ENCODE data around the gene FERMT3.

Gene FERMT3

DNA sequence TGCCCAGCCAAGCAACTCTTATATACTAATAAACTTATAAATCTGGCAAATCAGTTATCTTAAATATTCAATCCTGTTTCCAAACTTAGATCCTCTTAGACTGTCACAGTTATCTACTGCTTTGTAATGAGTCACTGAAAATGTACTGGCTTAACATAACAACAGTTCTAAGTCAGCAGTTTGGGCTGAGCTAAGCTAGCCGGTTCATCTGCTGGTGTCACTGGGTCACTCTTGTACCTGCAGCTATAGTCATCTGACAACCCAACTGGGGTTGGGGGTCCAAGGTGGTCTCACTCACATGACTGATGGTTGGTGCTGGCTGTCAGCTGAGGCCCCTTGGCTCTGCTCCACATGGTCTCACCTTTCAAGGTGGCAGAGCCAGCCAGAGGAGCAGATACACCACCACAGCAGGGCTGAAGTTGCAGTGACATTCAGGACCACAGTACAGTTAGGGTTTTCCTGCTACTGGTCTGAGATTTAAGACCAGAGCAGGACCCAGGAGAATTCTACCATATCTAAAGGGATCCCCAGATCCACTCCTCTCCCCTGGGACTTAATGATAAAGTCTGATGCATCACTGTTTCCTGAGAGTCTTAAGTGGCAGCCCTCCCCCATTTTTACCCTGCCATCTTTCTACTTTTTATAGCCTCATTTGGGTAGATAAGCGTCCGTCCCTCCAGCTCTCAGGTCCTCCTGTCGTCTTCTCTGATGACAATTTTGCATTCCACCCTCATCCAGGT, 32.7 kb upstream of the FERMT3 start:
- 90 to 92% methylated on average over 4 of the region's 4 CpGs for WGBS, 2 experiments
- Histone ChIP-seq H3K27ac (ENCODE audit: insufficient read depth, low read depth, low read length, poor library complexity, severe bottlenecking) (no peak overlapping the region), H3K36me3 (ENCODE audit: control insufficient read depth, insufficient read depth, low read length) (no peaks in the 10 kb centered on the region), H3K27me3 (ENCODE audit: control insufficient read depth, insufficient read depth, low read length, poor library complexity, severe bottlenecking) (no peaks in the 10 kb centered on the region), H3K4me3 (ENCODE audit: insufficient read depth, low read depth, low read length) (no peak overlapping the region), H3K4me1 (ENCODE audit: control insufficient read depth, insufficient read depth, low read length) (no peaks in the 10 kb centered on the region), H3K9me3 (ENCODE audit: control insufficient read depth, low read length) (no peaks in the 10 kb centered on the region)

DNA sequence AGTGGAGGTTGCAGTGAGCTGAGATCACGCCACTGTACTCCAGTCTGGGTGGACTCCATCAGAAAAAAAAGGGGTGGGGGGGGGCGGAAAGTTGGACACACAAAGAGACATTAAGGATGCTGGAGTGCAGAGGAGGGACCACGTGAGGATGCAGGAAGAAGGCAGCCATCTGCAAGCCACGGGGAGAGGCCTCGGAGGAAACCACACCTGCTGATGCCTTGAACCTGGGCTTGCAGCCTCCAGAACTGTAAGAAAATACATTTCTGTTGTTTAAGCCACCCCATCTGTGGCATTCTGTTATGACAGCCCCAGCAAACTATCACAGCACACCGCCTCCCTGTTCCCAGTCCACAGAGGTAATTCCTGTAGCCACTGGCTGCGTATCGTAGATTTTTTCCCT, 29.8 kb upstream of the FERMT3 start:
- no peak overlapping the region for H3K27ac ChIP-seq (ENCODE audit: insufficient read depth, low read depth, low read length, poor library complexity, severe bottlenecking)
- H3K4me3 ChIP-seq (ENCODE audit: insufficient read depth, low read depth, low read length) = no peak overlapping the region
- H3K4me1 ChIP-seq (ENCODE audit: control insufficient read depth, insufficient read depth, low read length) = peaks cover under 1% of the 10 kb centered on the region
- H3K9me3 ChIP-seq (ENCODE audit: control insufficient read depth, low read length) = no peaks in the 10 kb centered on the region
- WGBS, 2 experiments = 93 to 94% methylated on average over 7 to 8 of the region's 8 CpGs
- no peaks in the 10 kb centered on the region for H3K36me3 ChIP-seq (ENCODE audit: control insufficient read depth, insufficient read depth, low read length)
- no peaks in the 10 kb centered on the region for H3K27me3 ChIP-seq (ENCODE audit: control insufficient read depth, insufficient read depth, low read length, poor library complexity, severe bottlenecking)

DNA sequence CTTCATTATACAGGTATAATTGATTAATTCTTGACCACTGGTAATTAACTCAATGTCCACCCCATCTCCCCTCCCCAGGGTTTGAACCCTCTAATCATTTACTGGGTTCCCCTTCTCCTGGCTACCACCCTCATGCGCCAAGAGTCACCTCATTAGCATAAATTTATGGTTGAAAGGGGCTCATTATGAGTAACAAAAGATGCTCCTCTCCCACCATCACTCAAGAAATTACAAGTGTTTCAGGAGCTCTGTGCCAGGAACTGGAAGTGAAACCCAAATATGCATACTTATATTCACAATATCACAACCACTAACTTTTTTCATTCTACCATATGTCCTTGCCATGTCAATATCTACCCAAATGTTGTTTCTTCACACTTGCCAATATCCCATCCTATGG, 28.3 kb upstream of the FERMT3 start:
- Histone ChIP-seq H3K27ac (ENCODE audit: insufficient read depth, low read depth, low read length, poor library complexity, severe bottlenecking) (no peak overlapping the region), H3K27me3 (ENCODE audit: control insufficient read depth, insufficient read depth, low read length, poor library complexity, severe bottlenecking) (no peaks in the 10 kb centered on the region), H3K36me3 (ENCODE audit: control insufficient read depth, insufficient read depth, low read length) (no peaks in the 10 kb centered on the region), H3K4me3 (ENCODE audit: insufficient read depth, low read depth, low read length) (no peak overlapping the region), H3K9me3 (ENCODE audit: control insufficient read depth, low read length) (no peaks in the 10 kb centered on the region), H3K4me1 (ENCODE audit: control insufficient read depth, insufficient read depth, low read length) (peaks cover 4% of the 10 kb centered on the region)
- WGBS, 2 experiments = 100% methylated on average over 1 of the region's 1 CpG

DNA sequence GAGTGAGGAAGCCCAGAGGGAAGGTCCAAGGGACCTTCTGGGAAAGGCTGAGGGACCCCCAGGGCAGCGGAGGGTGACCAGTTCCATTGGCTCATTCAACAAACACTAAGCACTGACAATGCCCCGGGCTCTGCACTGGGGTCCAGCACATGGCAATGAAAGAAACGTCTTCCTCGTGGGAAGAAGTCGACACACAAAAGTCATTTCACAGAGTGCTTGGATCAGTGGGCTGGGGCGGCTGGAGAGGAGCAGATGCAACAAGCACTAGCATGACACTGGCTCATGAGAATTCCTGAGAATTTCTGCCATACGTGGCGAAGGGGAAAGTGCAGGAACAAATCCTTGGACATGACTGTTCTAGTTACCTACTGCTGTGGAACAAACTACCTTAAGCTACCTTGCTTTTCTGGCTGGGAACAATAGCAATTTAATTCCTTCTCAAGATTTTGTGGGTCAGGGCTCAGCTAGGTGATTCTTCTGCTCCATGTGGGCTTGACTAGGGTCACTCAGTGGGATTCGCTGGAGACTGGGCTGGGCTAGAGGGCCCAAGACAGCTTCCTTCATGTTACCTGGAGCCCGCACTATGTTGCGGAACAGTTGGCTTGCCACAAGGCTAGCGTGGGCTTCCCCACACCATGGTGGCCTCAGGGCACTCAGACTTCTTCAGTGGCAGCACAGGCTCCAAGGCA, 27.4 kb upstream of the FERMT3 start:
- H3K4me1 ChIP-seq (ENCODE audit: control insufficient read depth, insufficient read depth, low read length) = peaks cover 4% of the 10 kb centered on the region
- no peak overlapping the region for H3K27ac ChIP-seq (ENCODE audit: insufficient read depth, low read depth, low read length, poor library complexity, severe bottlenecking)
- H3K27me3 ChIP-seq (ENCODE audit: control insufficient read depth, insufficient read depth, low read length, poor library complexity, severe bottlenecking) = no peaks in the 10 kb centered on the region
- H3K9me3 ChIP-seq (ENCODE audit: control insufficient read depth, low read length) = no peaks in the 10 kb centered on the region
- H3K36me3 ChIP-seq (ENCODE audit: control insufficient read depth, insufficient read depth, low read length) = no peaks in the 10 kb centered on the region
- 93 to 94% methylated on average over 12 of the region's 12 CpGs for WGBS, 2 experiments
- no peak overlapping the region for H3K4me3 ChIP-seq (ENCODE audit: insufficient read depth, low read depth, low read length)

DNA sequence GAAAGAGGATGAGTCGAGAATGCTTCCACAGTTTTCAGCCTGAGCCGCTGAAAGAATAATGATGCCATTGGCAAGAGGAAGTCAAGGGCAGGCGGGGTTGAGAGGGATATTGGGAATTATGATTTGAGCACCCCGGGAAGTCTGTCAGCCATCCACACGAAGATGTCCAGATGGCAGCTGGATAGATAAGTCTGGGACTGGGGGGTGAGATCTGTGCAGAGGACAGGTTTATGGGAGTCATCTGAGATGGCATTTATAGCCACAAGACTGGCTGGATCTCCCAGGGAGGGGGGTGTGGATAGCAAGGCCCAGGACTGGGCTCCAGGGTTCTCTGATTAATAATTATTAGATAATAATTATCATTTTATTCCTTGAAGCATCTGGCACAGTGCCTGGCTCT, 25.6 kb upstream of the FERMT3 start:
- H3K4me3 ChIP-seq (ENCODE audit: insufficient read depth, low read depth, low read length) = no peak overlapping the region
- 93% methylated on average over 5 of the region's 5 CpGs for WGBS, 2 experiments
- H3K9me3 ChIP-seq (ENCODE audit: control insufficient read depth, low read length) = no peaks in the 10 kb centered on the region
- H3K4me1 ChIP-seq (ENCODE audit: control insufficient read depth, insufficient read depth, low read length) = peaks cover 4% of the 10 kb centered on the region
- no peak overlapping the region for H3K27ac ChIP-seq (ENCODE audit: insufficient read depth, low read depth, low read length, poor library complexity, severe bottlenecking)
- H3K36me3 ChIP-seq (ENCODE audit: control insufficient read depth, insufficient read depth, low read length) = no peaks in the 10 kb centered on the region
- H3K27me3 ChIP-seq (ENCODE audit: control insufficient read depth, insufficient read depth, low read length, poor library complexity, severe bottlenecking) = no peaks in the 10 kb centered on the region

DNA sequence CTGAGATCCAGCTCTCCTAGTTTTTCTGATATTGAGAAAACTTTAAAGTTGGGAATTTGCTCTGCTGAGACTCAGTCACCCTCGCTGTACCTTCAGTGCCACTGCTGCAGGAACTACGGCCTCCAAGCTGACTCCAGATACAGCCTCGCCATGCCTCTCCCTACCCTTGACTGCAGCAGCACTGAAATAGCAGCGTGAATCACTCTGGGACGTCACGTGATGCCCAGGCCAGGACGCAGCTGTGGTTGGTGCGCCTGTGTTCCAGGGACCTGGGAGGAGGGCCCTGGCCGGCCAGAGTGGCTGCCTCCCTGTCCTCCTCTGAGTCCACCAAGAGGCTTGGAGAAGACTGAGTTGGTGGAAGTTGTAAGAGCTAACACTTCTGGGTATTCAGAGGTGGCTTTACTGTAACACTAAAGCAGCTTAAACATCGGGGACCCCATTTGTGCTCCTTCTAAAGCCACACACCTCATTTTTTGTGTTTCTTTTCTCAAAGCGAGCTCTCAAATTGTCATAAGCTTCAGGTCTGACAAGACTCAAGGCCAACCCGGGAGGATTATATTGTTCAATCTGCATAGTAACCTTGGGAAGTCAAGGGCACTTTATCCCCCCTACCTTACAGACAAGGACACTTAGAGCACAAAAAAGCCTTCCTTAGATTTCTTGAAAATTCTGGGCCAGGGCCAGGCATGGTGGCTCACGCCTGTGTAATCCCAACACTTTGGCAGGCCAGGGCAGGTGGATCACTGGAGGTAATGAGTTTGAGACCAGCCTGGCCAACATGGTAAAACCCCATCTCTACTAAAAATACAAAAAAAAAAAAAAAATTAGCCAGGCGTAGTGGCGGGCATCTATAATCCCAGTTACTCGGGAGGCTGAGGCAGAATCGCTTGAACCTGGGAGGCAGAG, 24.8 kb upstream of the FERMT3 start:
- Histone ChIP-seq H3K9me3 (ENCODE audit: control insufficient read depth, low read length) (no peaks in the 10 kb centered on the region), H3K4me3 (ENCODE audit: insufficient read depth, low read depth, low read length) (no peak overlapping the region), H3K27me3 (ENCODE audit: control insufficient read depth, insufficient read depth, low read length, poor library complexity, severe bottlenecking) (no peaks in the 10 kb centered on the region), H3K4me1 (ENCODE audit: control insufficient read depth, insufficient read depth, low read length) (peaks cover 4% of the 10 kb centered on the region), H3K36me3 (ENCODE audit: control insufficient read depth, insufficient read depth, low read length) (no peaks in the 10 kb centered on the region), H3K27ac (ENCODE audit: insufficient read depth, low read depth, low read length, poor library complexity, severe bottlenecking) (peak overlapping the region; percentile 20)
- WGBS, 2 experiments = 50 to 51% methylated on average over 17 of the region's 17 CpGs

DNA sequence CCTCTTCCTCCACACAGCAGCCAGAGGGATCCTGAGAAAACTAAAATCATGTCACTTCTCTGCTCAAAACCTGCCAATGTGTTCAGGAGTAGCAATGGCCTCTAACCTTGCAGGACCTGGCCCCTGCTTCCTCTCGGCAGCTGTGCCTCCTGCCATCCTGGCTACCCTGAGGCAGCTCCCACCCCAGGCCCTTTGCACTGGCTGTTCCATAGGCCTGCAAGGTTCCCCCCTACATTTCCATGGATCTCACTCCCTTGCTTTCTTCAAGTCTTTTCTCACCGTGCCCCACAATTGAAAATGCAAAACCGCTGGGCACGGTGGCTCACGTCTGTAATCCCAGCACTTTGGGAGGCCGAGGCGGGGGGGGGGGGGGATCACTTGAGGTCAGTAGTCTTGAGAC, 22.6 kb upstream of the FERMT3 start:
- WGBS, 2 experiments = 90 to 91% methylated on average over 7 of the region's 7 CpGs
- no peak overlapping the region for H3K4me3 ChIP-seq (ENCODE audit: insufficient read depth, low read depth, low read length)
- peaks cover 4% of the 10 kb centered on the region for H3K4me1 ChIP-seq (ENCODE audit: control insufficient read depth, insufficient read depth, low read length)
- no peaks in the 10 kb centered on the region for H3K9me3 ChIP-seq (ENCODE audit: control insufficient read depth, low read length)
- no peaks in the 10 kb centered on the region for H3K36me3 ChIP-seq (ENCODE audit: control insufficient read depth, insufficient read depth, low read length)
- H3K27me3 ChIP-seq (ENCODE audit: control insufficient read depth, insufficient read depth, low read length, poor library complexity, severe bottlenecking) = no peaks in the 10 kb centered on the region
- no peak overlapping the region for H3K27ac ChIP-seq (ENCODE audit: insufficient read depth, low read depth, low read length, poor library complexity, severe bottlenecking)

DNA sequence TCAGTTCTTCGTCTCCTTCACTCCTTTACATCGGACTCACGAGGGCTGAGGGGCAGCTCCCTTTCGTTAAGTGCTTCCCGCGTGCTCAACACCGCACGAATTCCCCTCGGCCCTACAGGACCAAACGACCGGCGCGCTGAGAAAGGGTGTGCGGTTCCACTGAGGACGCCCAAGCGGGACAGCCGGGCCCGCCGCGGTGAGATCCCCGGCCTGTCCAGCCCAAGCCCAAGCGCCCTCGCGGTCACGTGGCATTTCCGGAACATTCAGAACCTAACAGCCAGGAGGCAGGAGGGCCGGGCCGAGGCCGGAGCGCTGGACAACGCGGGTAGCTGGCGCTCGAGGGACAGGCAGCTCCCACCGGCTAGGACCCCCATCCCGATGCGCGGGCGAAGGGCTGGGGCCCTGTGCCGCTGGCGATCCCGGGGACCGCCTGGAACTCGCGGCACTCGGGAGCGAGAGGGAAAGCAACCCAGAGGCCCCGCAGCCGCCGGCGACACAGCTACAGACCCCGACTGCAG, 21.3 kb upstream of the FERMT3 start:
- H3K4me3 ChIP-seq (ENCODE audit: insufficient read depth, low read depth, low read length) = peak overlapping the region; percentile 57
- H3K27ac ChIP-seq (ENCODE audit: insufficient read depth, low read depth, low read length, poor library complexity, severe bottlenecking) = peak overlapping the region; percentile 90
- peaks cover 4% of the 10 kb centered on the region for H3K4me1 ChIP-seq (ENCODE audit: control insufficient read depth, insufficient read depth, low read length)
- H3K36me3 ChIP-seq (ENCODE audit: control insufficient read depth, insufficient read depth, low read length) = peaks cover 5% of the 10 kb centered on the region
- no peaks in the 10 kb centered on the region for H3K9me3 ChIP-seq (ENCODE audit: control insufficient read depth, low read length)
- H3K27me3 ChIP-seq (ENCODE audit: control insufficient read depth, insufficient read depth, low read length, poor library complexity, severe bottlenecking) = no peaks in the 10 kb centered on the region
- WGBS, 2 experiments = 1% methylated on average over 52 of the region's 52 CpGs

DNA sequence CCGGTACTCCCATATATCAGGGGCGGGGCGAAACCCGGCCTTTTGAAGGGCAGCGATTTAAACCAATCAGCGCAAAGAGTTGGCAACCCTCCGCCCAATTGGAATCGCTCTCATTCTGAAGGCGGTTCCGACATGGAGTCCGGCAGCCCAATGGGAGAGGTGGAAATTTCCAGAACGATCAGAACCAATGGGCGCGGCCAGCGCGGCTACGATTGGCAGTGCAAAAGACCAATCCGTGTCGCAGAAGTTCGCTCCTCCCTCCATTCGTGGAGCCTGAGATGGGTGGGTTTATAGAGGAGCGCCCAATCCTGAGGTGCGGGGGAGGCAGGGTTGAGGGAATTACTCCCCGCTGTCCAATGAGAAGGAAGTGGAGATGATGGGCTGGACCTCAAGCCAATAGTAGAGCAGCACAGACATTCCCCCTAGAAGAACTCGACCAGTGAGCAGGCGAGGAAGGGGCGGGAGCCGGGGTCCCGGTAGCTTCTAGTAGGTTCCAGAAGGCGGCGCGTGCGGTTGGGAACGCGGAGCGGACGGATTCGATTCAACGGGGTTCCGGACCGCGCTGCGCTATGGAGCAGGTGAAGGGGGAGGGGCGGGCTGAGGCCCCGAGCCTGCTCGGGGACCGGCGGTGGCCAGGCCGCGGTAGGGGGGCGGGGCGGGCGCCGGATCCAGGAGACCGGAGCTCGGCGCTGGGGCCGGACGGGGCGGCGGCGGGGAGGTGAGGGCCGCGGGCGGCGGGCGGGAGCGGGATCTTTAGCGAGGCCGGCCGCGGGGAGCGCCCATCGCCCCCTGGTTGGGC, 20.6 kb upstream of the FERMT3 start, which contains the start of gene STIP1:
STIP1 (plus strand) TSS at position 479 of the 799 bp plus-strand sequence; CDS start at position 570, 91 bp downstream.
- Histone ChIP-seq H3K4me3 (ENCODE audit: insufficient read depth, low read depth, low read length) (peak within 1 kb of the TSS; percentile 57), H3K4me1 (ENCODE audit: control insufficient read depth, insufficient read depth, low read length) (peaks cover 4% of the 10 kb centered on the region), H3K9me3 (ENCODE audit: control insufficient read depth, low read length) (no peaks in the 10 kb centered on the region), H3K27me3 (ENCODE audit: control insufficient read depth, insufficient read depth, low read length, poor library complexity, severe bottlenecking) (no peaks in the 10 kb centered on the region), H3K27ac (ENCODE audit: insufficient read depth, low read depth, low read length, poor library complexity, severe bottlenecking) (peak within 1 kb of the TSS; percentile 90), H3K36me3 (ENCODE audit: control insufficient read depth, insufficient read depth, low read length) (peaks cover 5% of the 10 kb centered on the region)
- 0% methylated on average over 74 of the region's 74 CpGs for WGBS, 2 experiments
